ENCODE measurements around the gene RPP21. TPM values are rescaled to one million over a fixed set of nuclear protein-coding genes. Genes with fewer than 3 reads are reported as not detected.

Gene RPP21
- polyA plus RNA-seq, 1 donor from 2014 or later, result 109 TPM

GRCh38 chr6:30312676-30313321, 32.2 kb upstream of the RPP21 start:
- H2AFZ ChIP-seq (ENCODE audit: low read depth, low read length), result no peak overlapping the region
- no peak overlapping the region for H3K9ac ChIP-seq (ENCODE audit: low read length)
- no peak overlapping the region for H3K4me3 ChIP-seq (ENCODE audit: low read length)
- H3K36me3 ChIP-seq (ENCODE audit: insufficient read depth, low read length), result no peaks in the 10 kb centered on the region
- H3F3A ChIP-seq (ENCODE audit: insufficient read depth, low read length, poor library complexity, severe bottlenecking), result no peaks in the 10 kb centered on the region
- no peaks in the 10 kb centered on the region for H3K9me3 ChIP-seq (ENCODE audit: low read length)
- H3K27ac ChIP-seq (ENCODE audit: low read length), result no peak overlapping the region
- no peak overlapping the region for H3K4me2 ChIP-seq (ENCODE audit: low read length)
- H3K27me3 ChIP-seq (ENCODE audit: insufficient read depth, low read depth, low read length), result no peaks in the 10 kb centered on the region
- no peak for TF ChIP-seq CTCF (IDR thresholded peaks at IDR 0.05; ENCODE audit: poor library complexity, severe bottlenecking)
- no peak for TF ChIP-seq MXI1 (conservative IDR thresholded peaks at IDR 0.05; ENCODE audit: poor library complexity, severe bottlenecking)
- TF ChIP-seq SMC3 (conservative IDR thresholded peaks at IDR 0.05; ENCODE audit: poor library complexity), result no peak
- no peaks in the 10 kb centered on the region for H3K9me2 ChIP-seq (ENCODE audit: insufficient read depth, low read length)
- no peaks in the 10 kb centered on the region for H4K20me1 ChIP-seq (ENCODE audit: insufficient read depth)
- H3K79me2 ChIP-seq (replicated peaks; ENCODE audit: insufficient read depth, low read length), result peaks cover 60% of the 10 kb centered on the region

DNA sequence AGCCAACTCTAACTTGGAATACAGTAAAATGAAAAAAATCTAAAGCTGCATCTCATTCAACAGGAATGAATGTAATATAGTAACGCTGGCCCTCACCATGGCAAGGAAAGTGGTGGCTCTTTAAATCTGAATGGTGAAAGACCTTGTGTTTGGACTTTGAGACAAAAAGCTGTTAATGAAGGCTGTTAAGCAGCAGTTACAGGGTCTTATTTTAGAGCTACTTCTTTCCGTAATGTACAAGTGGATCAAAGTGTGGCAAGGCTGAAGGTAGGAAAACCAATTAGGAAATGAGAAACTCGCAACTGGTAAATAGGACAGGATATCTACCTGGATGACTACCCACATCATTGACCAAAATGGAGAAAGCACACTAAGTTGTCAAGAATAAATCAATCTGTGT, 29.8 kb upstream of the RPP21 start:
- Histone ChIP-seq H3F3A (ENCODE audit: insufficient read depth, low read length, poor library complexity, severe bottlenecking) (no peaks in the 10 kb centered on the region), H2AFZ (ENCODE audit: low read depth, low read length) (no peak overlapping the region), H3K4me2 (ENCODE audit: low read length) (no peak overlapping the region), H3K9me3 (ENCODE audit: low read length) (no peaks in the 10 kb centered on the region), H3K27me3 (ENCODE audit: insufficient read depth, low read depth, low read length) (no peaks in the 10 kb centered on the region), H3K9ac (ENCODE audit: low read length) (no peak overlapping the region), H3K27ac (ENCODE audit: low read length) (no peak overlapping the region), H3K4me3 (ENCODE audit: low read length) (no peak overlapping the region), H3K9me2 (ENCODE audit: insufficient read depth, low read length) (no peaks in the 10 kb centered on the region), H3K79me2 (replicated peaks; ENCODE audit: insufficient read depth, low read length) (peaks cover 57% of the 10 kb centered on the region), H3K36me3 (ENCODE audit: insufficient read depth, low read length) (no peaks in the 10 kb centered on the region), H4K20me1 (ENCODE audit: insufficient read depth) (no peaks in the 10 kb centered on the region)
- TF ChIP-seq TAF1 (IDR thresholded peaks at IDR 0.05; ENCODE audit: low read depth) (no peak), SMC3 (conservative IDR thresholded peaks at IDR 0.05; ENCODE audit: poor library complexity) (no peak), RAD21 (conservative IDR thresholded peaks at IDR 0.05) (no peak), MXI1 (conservative IDR thresholded peaks at IDR 0.05; ENCODE audit: poor library complexity, severe bottlenecking) (no peak), EP300 (conservative IDR thresholded peaks at IDR 0.05; ENCODE audit: poor library complexity, severe bottlenecking) (no peak), POLR2AphosphoS5 (IDR thresholded peaks at IDR 0.05) (no peak), REST (IDR thresholded peaks at IDR 0.05; ENCODE audit: borderline replicate concordance) (no peak), EZH2 (IDR thresholded peaks at IDR 0.05; ENCODE audit: borderline replicate concordance, insufficient read depth, low read length, poor library complexity, severe bottlenecking) (no peak), CTCF (IDR thresholded peaks at IDR 0.05; ENCODE audit: poor library complexity, severe bottlenecking) (no peak)
